Panc1 (cell line): Measurements from ENCODE around the gene LDLRAD4. TPM values are rescaled to one million over a fixed set of nuclear protein-coding genes. Genes with fewer than 3 reads are reported as not detected.

Experiments
- ATAC-seq: fragments of 200-7000 bp; cut with Tn5 transposase; 2 replicates; pipeline ENCODE4 v1.9.1; 2020; ENCODE audit warnings: mild to moderate bottlenecking, moderate library complexity
- BruUV-seq: library from RNA; stranded (reverse); fragments of 400-500 nt; replicated peaks from 2 replicates; lab custom pipeline; 2021; lab: Mats Ljungman, UMichigan
- CTCF ChIA-PET: fragments of 300-600 bp; sonication (Branson Sonifier 250); formaldehyde crosslinking; loops from one replicate; lab custom pipeline; 2022; ENCODE audit warnings: antibody characterized with exemption; lab: Charles Lee
- POLR2A ChIA-PET: fragments of 300-600 bp; sonication (Branson Sonifier 250); formaldehyde crosslinking; loops from one replicate; lab custom pipeline; 2022; ENCODE audit warnings: antibody characterized with exemption; lab: Charles Lee
- DNase-seq: peaks from one replicate; pipeline ENCODE4 v3.0.0-alpha.2; 2010; ENCODE audit warnings: low read depth, low spot score
- H3K27ac ChIP-seq: 2 replicates; pipeline ENCODE4 v1.5.1; 2011; ENCODE audit warnings: mild to moderate bottlenecking, low read length, inconsistent platforms
- H3K27me3 ChIP-seq: fragments of 200-500 bp; sonication (Bioruptor generic); 2 replicates; pipeline ENCODE4 v1.6.0; 2014; ENCODE audit warnings: low read length, inconsistent platforms; ENCODE audit not compliant: control insufficient read depth, insufficient read depth
- H3K36me3 ChIP-seq: fragments of 200-500 bp; sonication (Bioruptor generic); 2 replicates; pipeline ENCODE4 v1.5.1; 2014; ENCODE audit warnings: inconsistent platforms, mild to moderate bottlenecking, low read length, moderate library complexity; ENCODE audit not compliant: control insufficient read depth, insufficient read depth
- H3K4me1 ChIP-seq: 2 replicates; pipeline ENCODE4 v1.5.1; 2011; ENCODE audit warnings: inconsistent platforms, mild to moderate bottlenecking, low read length, moderate library complexity; ENCODE audit not compliant: control insufficient read depth, insufficient read depth
- H3K4me3 ChIP-seq, 2 experiments: 2 replicates each; pipeline ENCODE4 v1.5.1; 2011 to 2012; ENCODE audit warnings: low read depth in 2 of 2, low read length in 2 of 2, mild to moderate bottlenecking in 2 of 2, inconsistent platforms in 1 of 2, moderate library complexity in 1 of 2
- H3K9me3 ChIP-seq: fragments of 200-500 bp; sonication (Bioruptor generic); 2 replicates; pipeline ENCODE4 v1.5.1; 2014; ENCODE audit warnings: low read depth, mild to moderate bottlenecking, inconsistent platforms, low read length, moderate library complexity; ENCODE audit not compliant: control insufficient read depth, insufficient read depth
- POLR2AphosphoS5 ChIP-seq: IDR thresholded peaks from 2 replicates; pipeline ENCODE4 v1.6.1; 2012; ENCODE audit warnings: mild to moderate bottlenecking, low read depth, low read length, moderate library complexity
- SIN3A ChIP-seq: IDR thresholded peaks from 2 replicates; pipeline ENCODE4 v1.6.1; 2012; ENCODE audit warnings: low read depth, mild to moderate bottlenecking, low read length, moderate library complexity, borderline replicate concordance; ENCODE audit not compliant: insufficient read depth
- TCF7L2 ChIP-seq: IDR thresholded peaks from 2 replicates; pipeline ENCODE4 v1.6.1; 2011; ENCODE audit warnings: mild to moderate bottlenecking, low read depth, low read length, inconsistent platforms
- in situ Hi-C: cut with HindIII; loops from 2 replicates; pipeline ENCODE4 v1.10.0; 2016; ENCODE audit warnings: low sequenced_read_pairs, low pct_unique_long_range_greater_than_20kb
- intact Hi-C: fragments of 100-400 bp; cut with micrococcal nuclease; formaldehyde crosslinking; loops from one replicate; pipeline ENCODE4 v1.10.0; 2022; ENCODE audit not compliant: unreplicated experiment
- total RNA-seq: library from RNA; stranded (reverse); gene quantifications from one replicate; pipeline ENCODE4 v1.2.1, GENCODE V29; 2021; ENCODE audit not compliant: unreplicated experiment
- TF ChIP-seq, protein P1 (sequence below): fragments of 450-650 bp; IDR thresholded peaks from 2 replicates; pipeline ENCODE4 v1.5.1; 2017; ENCODE audit warnings: mild to moderate bottlenecking
- TF ChIP-seq, protein P2 (sequence below), 2 experiments: IDR thresholded peaks; 2 replicates each; pipeline ENCODE4 v1.6.1; 2011 to 2012; ENCODE audit warnings: low read depth in 2 of 2, control low read depth in 1 of 2, low read length in 1 of 2, mild to moderate bottlenecking in 1 of 2, moderate library complexity in 1 of 2; ENCODE audit not compliant: insufficient read depth in 1 of 2

LDLRAD4 gene
- total RNA-seq, 1 experiment from 2014 or later = 0.28 TPM

DNA sequence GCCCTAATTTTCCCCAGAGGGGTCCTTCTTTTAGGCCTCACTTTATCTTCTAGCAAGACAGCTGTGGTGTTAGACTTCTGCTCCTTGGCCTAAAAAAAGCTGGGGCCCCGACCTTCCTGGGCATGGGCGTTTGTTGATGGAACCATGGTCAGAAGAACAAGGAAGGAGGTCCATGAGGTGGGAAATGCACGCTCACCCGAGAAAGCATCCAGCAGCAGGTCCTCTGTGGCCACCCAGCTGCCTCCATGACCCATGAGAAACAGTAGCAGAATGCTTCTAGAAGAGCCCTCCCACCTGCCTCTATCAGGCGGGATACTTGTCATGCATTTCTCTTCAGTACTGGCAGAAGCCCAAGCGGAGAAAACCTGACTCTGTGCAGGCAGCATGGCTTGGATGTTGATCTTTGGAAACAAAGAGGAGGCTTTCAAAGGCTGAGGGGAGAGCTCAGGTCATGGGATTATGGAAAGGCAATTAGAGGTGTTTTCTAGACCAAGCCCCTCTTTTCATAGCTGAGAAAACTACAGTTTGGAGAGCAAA lies 258.7 kb downstream of the LDLRAD4 start:
- ChIA-PET POLR2A (no interaction called here), CTCF (no interaction called here)
- no peak overlapping the region for H3K4me3 ChIP-seq
- in situ Hi-C loops (no loop called here), intact Hi-C loops (no loop called here)
- BruUV-seq = no TSS peak
- H3K4me1 ChIP-seq = no peaks in the 10 kb centered on the region
- H3K36me3 ChIP-seq = no peaks in the 10 kb centered on the region
- DNase-seq (no peak), ATAC-seq (no peak)
- H3K27ac ChIP-seq = no peak overlapping the region
- H3K9me3 ChIP-seq = no peaks in the 10 kb centered on the region
- no peaks in the 10 kb centered on the region for H3K27me3 ChIP-seq
- TF ChIP-seq SIN3A = no peak
- TF ChIP-seq, protein P1, sequence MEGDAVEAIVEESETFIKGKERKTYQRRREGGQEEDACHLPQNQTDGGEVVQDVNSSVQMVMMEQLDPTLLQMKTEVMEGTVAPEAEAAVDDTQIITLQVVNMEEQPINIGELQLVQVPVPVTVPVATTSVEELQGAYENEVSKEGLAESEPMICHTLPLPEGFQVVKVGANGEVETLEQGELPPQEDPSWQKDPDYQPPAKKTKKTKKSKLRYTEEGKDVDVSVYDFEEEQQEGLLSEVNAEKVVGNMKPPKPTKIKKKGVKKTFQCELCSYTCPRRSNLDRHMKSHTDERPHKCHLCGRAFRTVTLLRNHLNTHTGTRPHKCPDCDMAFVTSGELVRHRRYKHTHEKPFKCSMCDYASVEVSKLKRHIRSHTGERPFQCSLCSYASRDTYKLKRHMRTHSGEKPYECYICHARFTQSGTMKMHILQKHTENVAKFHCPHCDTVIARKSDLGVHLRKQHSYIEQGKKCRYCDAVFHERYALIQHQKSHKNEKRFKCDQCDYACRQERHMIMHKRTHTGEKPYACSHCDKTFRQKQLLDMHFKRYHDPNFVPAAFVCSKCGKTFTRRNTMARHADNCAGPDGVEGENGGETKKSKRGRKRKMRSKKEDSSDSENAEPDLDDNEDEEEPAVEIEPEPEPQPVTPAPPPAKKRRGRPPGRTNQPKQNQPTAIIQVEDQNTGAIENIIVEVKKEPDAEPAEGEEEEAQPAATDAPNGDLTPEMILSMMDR = no peak
- no peak for TF ChIP-seq TCF7L2
- no peak for TF ChIP-seq POLR2AphosphoS5
- TF ChIP-seq, protein P2, sequence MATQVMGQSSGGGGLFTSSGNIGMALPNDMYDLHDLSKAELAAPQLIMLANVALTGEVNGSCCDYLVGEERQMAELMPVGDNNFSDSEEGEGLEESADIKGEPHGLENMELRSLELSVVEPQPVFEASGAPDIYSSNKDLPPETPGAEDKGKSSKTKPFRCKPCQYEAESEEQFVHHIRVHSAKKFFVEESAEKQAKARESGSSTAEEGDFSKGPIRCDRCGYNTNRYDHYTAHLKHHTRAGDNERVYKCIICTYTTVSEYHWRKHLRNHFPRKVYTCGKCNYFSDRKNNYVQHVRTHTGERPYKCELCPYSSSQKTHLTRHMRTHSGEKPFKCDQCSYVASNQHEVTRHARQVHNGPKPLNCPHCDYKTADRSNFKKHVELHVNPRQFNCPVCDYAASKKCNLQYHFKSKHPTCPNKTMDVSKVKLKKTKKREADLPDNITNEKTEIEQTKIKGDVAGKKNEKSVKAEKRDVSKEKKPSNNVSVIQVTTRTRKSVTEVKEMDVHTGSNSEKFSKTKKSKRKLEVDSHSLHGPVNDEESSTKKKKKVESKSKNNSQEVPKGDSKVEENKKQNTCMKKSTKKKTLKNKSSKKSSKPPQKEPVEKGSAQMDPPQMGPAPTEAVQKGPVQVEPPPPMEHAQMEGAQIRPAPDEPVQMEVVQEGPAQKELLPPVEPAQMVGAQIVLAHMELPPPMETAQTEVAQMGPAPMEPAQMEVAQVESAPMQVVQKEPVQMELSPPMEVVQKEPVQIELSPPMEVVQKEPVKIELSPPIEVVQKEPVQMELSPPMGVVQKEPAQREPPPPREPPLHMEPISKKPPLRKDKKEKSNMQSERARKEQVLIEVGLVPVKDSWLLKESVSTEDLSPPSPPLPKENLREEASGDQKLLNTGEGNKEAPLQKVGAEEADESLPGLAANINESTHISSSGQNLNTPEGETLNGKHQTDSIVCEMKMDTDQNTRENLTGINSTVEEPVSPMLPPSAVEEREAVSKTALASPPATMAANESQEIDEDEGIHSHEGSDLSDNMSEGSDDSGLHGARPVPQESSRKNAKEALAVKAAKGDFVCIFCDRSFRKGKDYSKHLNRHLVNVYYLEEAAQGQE (IDR thresholded peaks at IDR 0.05; ENCODE audit: insufficient read depth in 1 of 2, low read depth in 2 of 2, low read length in 1 of 2) = no peak

DNA sequence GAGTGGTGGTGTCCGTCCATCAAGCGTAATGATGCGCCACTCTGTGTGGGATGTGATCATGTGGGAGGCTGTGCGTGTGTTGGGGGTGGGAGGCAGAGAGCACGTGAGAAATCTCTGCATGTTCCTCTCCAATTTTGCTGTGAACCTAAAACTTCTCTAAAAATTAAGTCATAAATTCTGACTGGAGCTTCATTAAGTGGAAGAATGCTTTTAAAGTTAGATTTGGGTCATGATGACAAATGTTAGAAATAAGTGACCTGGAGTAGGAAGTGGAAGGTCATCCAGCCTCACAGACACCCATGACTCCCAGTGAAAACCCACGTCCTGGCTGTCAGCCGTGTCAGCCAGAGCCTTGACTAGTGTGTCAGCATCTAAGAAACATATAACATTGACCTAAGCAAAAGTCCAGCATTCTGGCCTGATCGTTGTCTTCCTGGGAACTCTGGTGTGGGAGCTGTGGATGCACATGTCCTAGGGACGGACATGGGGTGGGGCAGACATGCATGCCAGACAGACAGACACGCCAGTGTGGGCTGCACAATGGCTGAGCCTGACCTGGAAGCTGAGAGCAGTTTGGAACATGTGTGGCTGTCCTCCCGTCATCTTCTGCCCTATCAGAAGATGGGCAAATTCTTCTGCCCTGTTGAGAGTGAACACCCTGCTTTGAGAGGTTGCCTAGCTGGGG lies 262.2 kb downstream of the LDLRAD4 start:
- POLR2A ChIA-PET = no interaction called here
- no peak for ATAC-seq
- intact Hi-C loops = no loop called here

More for the DNA sequence above, 262.2 kb downstream of the LDLRAD4 start:
- H3K9me3 ChIP-seq = no peaks in the 10 kb centered on the region
- in situ Hi-C loops = no loop called here
- no peak overlapping the region for H3K27ac ChIP-seq
- no TSS peak for BruUV-seq
- CTCF ChIA-PET = no interaction called here
- DNase-seq = no peak
- H3K4me1 ChIP-seq = no peaks in the 10 kb centered on the region
- H3K36me3 ChIP-seq = no peaks in the 10 kb centered on the region
- TF ChIP-seq, protein P1 = no peak
- TF ChIP-seq SIN3A (no peak), TCF7L2 (no peak), POLR2AphosphoS5 (no peak)
- TF ChIP-seq, protein P2 (IDR thresholded peaks at IDR 0.05; ENCODE audit: insufficient read depth in 1 of 2, low read depth in 2 of 2, low read length in 1 of 2) = no peak
- H3K4me3 ChIP-seq = no peak overlapping the region
- H3K27me3 ChIP-seq = no peaks in the 10 kb centered on the region
